Spleen (tissue), 11 donors: Measurements from ENCODE around the gene GRHPR. TPM values are rescaled to one million over a fixed set of nuclear protein-coding genes. Genes with fewer than 3 reads are reported as not detected.

Experiments
- DNase-seq: peaks from one replicate; pipeline ENCODE4 v3.0.0-alpha.2; 2020
- H3K27ac ChIP-seq, 8 donors: fragments of 200-600 bp; sonication (generic) in 7 of 8; 1 replicate in 4 of 8; 2 replicates in 4 of 8; pipeline versions ENCODE4 v1.5.0 to v1.8.0; 2016 to 2021; ENCODE audit warnings: inconsistent platforms in 4 of 8, mild to moderate bottlenecking in 4 of 8, moderate library complexity in 1 of 8
- H3K27me3 ChIP-seq, 7 donors: fragments of 200-600 bp; sonication (generic) in 6 of 7; replicated peaks in 1 of 7; 1 replicate in 4 of 7; 2 replicates in 3 of 7; pipeline versions ENCODE4 v1.5.0 to v1.8.0; 2016 to 2021; ENCODE audit warnings: inconsistent platforms in 3 of 7, mild to moderate bottlenecking in 1 of 7
- H3K36me3 ChIP-seq, 6 donors: fragments of 200-600 bp; sonication (generic) in 5 of 6; 1 replicate in 4 of 6; 2 replicates in 2 of 6; pipeline versions ENCODE4 v1.5.0 to v1.8.0; 2016 to 2021; ENCODE audit warnings: inconsistent platforms in 2 of 6
- H3K4me1 ChIP-seq, 6 donors: fragments of 200-600 bp; sonication (generic) in 5 of 6; 1 replicate in 3 of 6; 2 replicates in 3 of 6; pipeline versions ENCODE4 v1.5.0 to v1.8.0; 2016 to 2021; ENCODE audit warnings: inconsistent platforms in 3 of 6
- H3K4me3 ChIP-seq, 8 donors: fragments of 200-600 bp; sonication (generic) in 7 of 8; 1 replicate in 4 of 8; 2 replicates in 4 of 8; pipeline versions ENCODE4 v1.5.0 to v1.8.0; 2016 to 2021; ENCODE audit warnings: inconsistent platforms in 4 of 8, mild to moderate bottlenecking in 4 of 8, moderate library complexity in 2 of 8
- H3K9me3 ChIP-seq, 8 donors: fragments of 200-600 bp; sonication (generic) in 7 of 8; 1 replicate in 4 of 8; 2 replicates in 4 of 8; pipeline versions ENCODE4 v1.5.0 to v1.8.0; 2016 to 2021; ENCODE audit warnings: inconsistent platforms in 4 of 8
- CTCF ChIP-seq, 11 experiments: fragments of 200-600 bp in 7 of 11; fragments of 450-650 bp in 4 of 11; sonication (generic) in 4 of 11; IDR thresholded peaks in 8 of 11; conservative IDR thresholded peaks in 3 of 11; 1 replicate in 7 of 11; 2 replicates in 4 of 11; pipeline versions ENCODE4 v1.4.0 to v1.8.0; 2016 to 2021; ENCODE audit warnings: antibody characterized with exemption in 11 of 11, inconsistent platforms in 4 of 11, mild to moderate bottlenecking in 1 of 11
- POLR2A ChIP-seq, 3 donors: fragments of 450-650 bp; IDR thresholded peaks; one replicate each; pipeline ENCODE4 v1.5.1; 2017; ENCODE audit warnings: antibody characterized with exemption in 3 of 3, mild to moderate bottlenecking in 1 of 3
- POLR2AphosphoS5 ChIP-seq, 3 donors: sonication (generic); formaldehyde crosslinking; IDR thresholded peaks; one replicate each; pipeline ENCODE4 v1.5.1; 2017; ENCODE audit warnings: antibody characterized with exemption in 3 of 3
- WGBS, 5 donors: extraction: QIAGEN DNeasy Blood & Tissue Kit in 3 of 5; methylation state at CpG; one replicate each; pipeline versions ENCODE4 v1.1.5 to v1.1.7; 2013 to 2018; 5-methylcytosine and 5-hydroxymethylcytosine counted together
- intact Hi-C: fragments of 100-400 bp; cut with DNase I; formaldehyde crosslinking; loops from one replicate; pipeline ENCODE4 v1.15.0; 2023; ENCODE audit warnings: low total_unique reads
- polyA plus RNA-seq, 3 donors: library from polyadenylated mRNA; stranded (reverse); fragments of 200-250 nt; gene quantifications; one replicate each; pipeline ENCODE4 v1.2.1, GENCODE V29; 2013
- total RNA-seq, 7 donors: library from RNA; depleted of rRNA in 3 of 7; stranded (reverse); fragments of >200 nt in 3 of 7; fragmentation: NEBNext Ultra II Directional in 4 of 7; extraction: Animal tissue kit (Norgen Biotek cat#: 25700) in 4 of 7; gene quantifications; one replicate each; pipeline versions ENCODE4 v1.1.0 to v1.2.1, GENCODE V29; 2016 to 2021
- donor health status: healthy with polysubstance abuse.
- donor health status: DM: no; HTN: no; CAD: no; lungs with moderate emphysema.
- donor health status: DM: no; HTN: no; CAD: no.
- donor health status: Bipolar disorder and iron deficiency.
- donor health status: healthy.
- donor health status: DM: no; HTN: no; CAD: no.
- donor health status: DM: yes; HTN: yes; CAD: no.

The GRHPR gene
- total and polyA plus RNA-seq, 10 donors, result 44.9 to 114 (median 63.0) TPM

GRCh38 chr9:37405764-37406380, 16.6 kb upstream of the GRHPR start:
- Histone ChIP-seq H3K4me3 (no peak overlapping the region), H3K27me3 (no peaks in the 10 kb centered on the region), H3K36me3 (no peaks in the 10 kb centered on the region), H3K4me1 (peaks cover 0 to 60% (median 27%) of the 10 kb centered on the region in 6 donors), H3K27ac (no peak overlapping the region), H3K9me3 (no peaks in the 10 kb centered on the region)
- 82 to 90% (median 88%) methylated on average over 10 of the region's 10 CpGs for WGBS, 5 donors
- TF ChIP-seq POLR2AphosphoS5 (IDR thresholded peaks at IDR 0.05), result no peak
- TF ChIP-seq POLR2A (IDR thresholded peaks at IDR 0.05), result no peak
- no peak for TF ChIP-seq CTCF (IDR thresholded peaks at IDR 0.05 in 8 of 11, conservative IDR thresholded peaks at IDR 0.05 in 3 of 11)
- intact Hi-C loops, result no loop called here
- DNase-seq, result no peak

- H3K36me3 ChIP-seq, result no peaks in the 10 kb centered on the region
- no peak for DNase-seq
- peaks cover 0 to 69% (median 29%) of the 10 kb centered on the region in 6 donors for H3K4me1 ChIP-seq
- intact Hi-C loops, result no loop called here
- no peak overlapping the region for H3K4me3 ChIP-seq
- no peaks in the 10 kb centered on the region for H3K9me3 ChIP-seq
- H3K27me3 ChIP-seq, result no peaks in the 10 kb centered on the region
- no peak for TF ChIP-seq CTCF (IDR thresholded peaks at IDR 0.05 in 8 of 11, conservative IDR thresholded peaks at IDR 0.05 in 3 of 11)
- no peak for TF ChIP-seq POLR2AphosphoS5 (IDR thresholded peaks at IDR 0.05)
- TF ChIP-seq POLR2A (IDR thresholded peaks at IDR 0.05), result no peak
- H3K27ac ChIP-seq, result no peak overlapping the region
- WGBS, 5 donors, result 88 to 94% (median 90%) methylated on average over 11 of the region's 11 CpGs
Observed at GRCh38 chr9:37406603-37407401, 15.7 kb upstream of the GRHPR start.

GRCh38 chr9:37407468-37407867, 15.0 kb upstream of the GRHPR start:
- no peaks in the 10 kb centered on the region for H3K9me3 ChIP-seq
- TF ChIP-seq CTCF (IDR thresholded peaks at IDR 0.05 in 8 of 11, conservative IDR thresholded peaks at IDR 0.05 in 3 of 11) (peak in 6 of 11 experiments; percentile 14 to 24 (median 18)), POLR2AphosphoS5 (IDR thresholded peaks at IDR 0.05) (no peak), POLR2A (IDR thresholded peaks at IDR 0.05) (no peak)
- H3K4me1 ChIP-seq, result peaks cover 0 to 70% (median 28%) of the 10 kb centered on the region in 6 donors
- WGBS, 5 donors, result 47 to 58% (median 52%) methylated on average over 2 of the region's 2 CpGs
- DNase-seq, result no peak
- no peak overlapping the region for H3K4me3 ChIP-seq
- no peak overlapping the region for H3K27ac ChIP-seq
- H3K27me3 ChIP-seq, result no peaks in the 10 kb centered on the region
- intact Hi-C loops, result no loop called here
- no peaks in the 10 kb centered on the region for H3K36me3 ChIP-seq
